Activated CD4-positive, alpha-beta T cell treated with anti-CD3 and anti-CD28 coated beads for 36 hours (primary cell): ENCODE results near the gene FLYWCH1. TPM values are rescaled to one million over a fixed set of nuclear protein-coding genes. Genes with fewer than 3 reads are reported as not detected.
"Not testable (repeated sequence)": the region's sequence is repeated elsewhere in the genome, so short reads cannot be mapped to it uniquely, and the experiment has no call there.

Source experiments
- ATAC-seq: fragments of 200-7000 bp; cut with Tn5 transposase; one replicate; pipeline ENCODE4 v1.10.0; 2021; ENCODE audit warnings: mild to moderate bottlenecking, moderate library complexity
- CTCF ChIA-PET: fragments of 350-600 bp; sonication (Branson Sonifier 250); formaldehyde crosslinking; loops from one replicate; lab custom pipeline; 2021; ENCODE audit warnings: antibody characterized with exemption; lab: Charles Lee
- POLR2A ChIA-PET: fragments of 350-600 bp; sonication (Branson Sonifier 250); formaldehyde crosslinking; loops from one replicate; lab custom pipeline; 2021; ENCODE audit warnings: antibody characterized with exemption, inconsistent platforms; lab: Charles Lee
- DNase-seq: peaks from one replicate; pipeline ENCODE4 v3.0.0-alpha.2; 2020
- H3K27ac Mint-ChIP-seq: one replicate; pipeline ENCODE4 v1.8.0; 2021; ENCODE audit warnings: mixed read lengths
- H3K27me3 Mint-ChIP-seq: one replicate; pipeline ENCODE4 v1.8.0; 2021; ENCODE audit warnings: mixed read lengths
- H3K36me3 Mint-ChIP-seq: one replicate; pipeline ENCODE4 v1.8.0; 2021; ENCODE audit warnings: low read depth, mixed read lengths
- H3K4me1 Mint-ChIP-seq: one replicate; pipeline ENCODE4 v1.8.0; 2021; ENCODE audit warnings: mixed read lengths
- H3K4me3 Mint-ChIP-seq: one replicate; pipeline ENCODE4 v1.8.0; 2021; ENCODE audit warnings: mild to moderate bottlenecking, moderate library complexity, mixed read lengths
- H3K9me3 Mint-ChIP-seq: one replicate; pipeline ENCODE4 v1.8.0; 2021; ENCODE audit warnings: low read depth, mixed read lengths
- intact Hi-C, 2 experiments: fragments of 100-400 bp; cut with DNase I in 1 of 2; cut with micrococcal nuclease in 1 of 2; formaldehyde crosslinking; loops; one replicate each; pipeline versions ENCODE4 v1.14.2 to v1.15.1; 2022 to 2024; cut with DNase I, micrococcal nuclease
- total RNA-seq, 2 experiments: library from RNA; stranded (reverse); gene quantifications; one replicate each; pipeline ENCODE4 v1.2.3, GENCODE V29; 2021

The FLYWCH1 gene
- total RNA-seq, 2 experiments from 2014 or later = 26.6 to 37.9 TPM

DNA sequence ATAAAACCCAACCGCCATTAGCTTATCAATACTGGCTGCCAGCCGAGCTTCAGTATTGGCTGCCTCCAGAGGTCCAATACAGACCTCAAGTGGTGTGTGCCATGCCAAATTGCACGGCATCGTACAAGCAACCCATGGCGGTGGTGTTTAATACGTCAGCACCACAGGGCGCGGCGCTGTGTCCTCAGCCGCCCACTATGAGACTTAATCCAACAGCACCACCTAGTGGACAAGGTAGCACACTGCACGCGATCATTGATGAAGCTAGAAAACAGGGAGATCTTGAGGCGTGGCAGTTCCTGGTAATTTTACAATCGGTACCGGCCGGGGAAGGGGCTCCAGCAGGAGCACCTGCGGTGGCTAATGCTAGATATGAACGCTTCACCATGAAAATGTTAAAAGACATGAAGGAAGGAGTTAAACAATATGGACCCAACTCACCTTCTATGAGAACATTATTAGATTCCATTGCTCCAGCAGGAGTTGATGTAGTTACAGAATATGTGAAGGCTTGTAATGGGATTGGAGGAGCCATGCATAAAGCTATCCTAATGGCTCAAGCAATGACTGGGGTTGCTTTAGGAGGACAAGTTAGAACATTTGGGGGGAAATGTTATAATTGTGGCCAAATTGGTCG, 15.4 kb downstream of the FLYWCH1 start:
- Mint-ChIP-seq H3K27ac (no peak overlapping the region), H3K9me3 (no peaks in the 10 kb centered on the region), H3K4me3 (no peak overlapping the region), H3K4me1 (peaks cover 11% of the 10 kb centered on the region), H3K27me3 (no peaks in the 10 kb centered on the region), H3K36me3 (peaks cover 7% of the 10 kb centered on the region)
- intact Hi-C loops = loop anchor here (1.0 to 2.0 kb wide), 8 partner anchors 8 to 88 kb away; partner anchors contain the start of gene FLYWCH2 (in 1 of the 2)
- ChIA-PET POLR2A (interaction anchor here (0.6 to 0.9 kb wide), 2 partner anchors 44 to 59 kb away, joined by 3 to 5 read pairs; partner anchors contain the start of gene FLYWCH2), CTCF (interaction anchor here (0.6 to 2.4 kb wide), 26 partner anchors 9 to 960 kb away, joined by 3 to 26 read pairs (median 4); partner anchors contain the start of genes FLYWCH1 and FLYWCH2)
- ATAC-seq = peak; percentile 99
- peak; percentile 93 for DNase-seq

DNA sequence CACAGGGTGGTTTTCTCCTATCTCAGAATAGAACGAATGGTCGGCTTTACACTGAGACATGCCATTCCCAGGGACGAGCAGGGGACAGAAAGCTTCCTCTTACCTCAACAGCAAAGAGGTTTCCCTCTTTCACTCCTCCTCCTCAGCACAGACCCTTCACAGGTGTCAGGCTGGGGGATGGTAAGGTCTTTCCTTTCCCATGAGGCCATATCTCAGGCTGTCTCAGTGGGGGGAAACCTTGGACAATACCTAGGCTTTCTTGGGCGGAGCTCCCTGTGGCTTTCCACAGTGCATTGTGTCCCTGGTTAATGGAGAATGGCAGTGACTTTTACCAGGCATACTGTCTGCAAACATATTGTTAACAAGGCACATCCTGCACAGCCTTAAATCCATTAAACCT, 16.4 kb downstream of the FLYWCH1 start:
- ATAC-seq, DNase-seq, POLR2A ChIA-PET, intact Hi-C loops, H3K27ac Mint-ChIP-seq, H3K36me3 Mint-ChIP-seq, H3K9me3 Mint-ChIP-seq, H3K27me3 Mint-ChIP-seq, H3K4me3 Mint-ChIP-seq: not testable (repeated sequence)
- H3K4me1 Mint-ChIP-seq = peaks cover 11% of the 10 kb centered on the region
- CTCF ChIA-PET = interaction anchor here (1.5 to 2.4 kb wide), 2 partner anchors 21 to 54 kb away, joined by 4 to 26 read pairs; no protein-coding TSS in a partner anchor

DNA sequence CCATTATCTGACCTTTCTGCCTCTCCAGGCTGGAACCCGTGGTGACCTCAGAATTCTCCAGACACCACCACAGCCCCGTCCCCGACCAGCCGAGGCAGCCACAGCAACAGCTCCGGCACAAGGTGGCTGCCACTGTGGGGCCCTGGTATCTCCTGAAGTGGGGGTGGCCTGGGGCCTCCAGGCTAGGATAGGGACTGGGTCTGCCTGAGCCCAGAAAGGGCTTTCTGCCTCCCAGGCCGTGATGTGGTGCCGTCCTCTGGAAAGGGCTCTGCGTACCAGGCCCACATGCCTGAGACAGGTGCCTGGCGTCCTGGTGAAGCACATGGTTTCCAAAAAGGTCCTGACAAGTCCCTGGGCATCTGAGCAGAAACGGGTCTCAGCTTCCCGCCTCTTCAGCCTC, 17.1 kb downstream of the FLYWCH1 start:
- DNase-seq (no peak), ATAC-seq (no peak)
- Mint-ChIP-seq H3K9me3 (no peaks in the 10 kb centered on the region), H3K27me3 (no peaks in the 10 kb centered on the region), H3K4me1 (peaks cover 11% of the 10 kb centered on the region), H3K36me3 (no peaks in the 10 kb centered on the region), H3K4me3 (no peak overlapping the region), H3K27ac (no peak overlapping the region)
- ChIA-PET POLR2A (no interaction called here), CTCF (no interaction called here)
- intact Hi-C loops = no loop called here

DNA sequence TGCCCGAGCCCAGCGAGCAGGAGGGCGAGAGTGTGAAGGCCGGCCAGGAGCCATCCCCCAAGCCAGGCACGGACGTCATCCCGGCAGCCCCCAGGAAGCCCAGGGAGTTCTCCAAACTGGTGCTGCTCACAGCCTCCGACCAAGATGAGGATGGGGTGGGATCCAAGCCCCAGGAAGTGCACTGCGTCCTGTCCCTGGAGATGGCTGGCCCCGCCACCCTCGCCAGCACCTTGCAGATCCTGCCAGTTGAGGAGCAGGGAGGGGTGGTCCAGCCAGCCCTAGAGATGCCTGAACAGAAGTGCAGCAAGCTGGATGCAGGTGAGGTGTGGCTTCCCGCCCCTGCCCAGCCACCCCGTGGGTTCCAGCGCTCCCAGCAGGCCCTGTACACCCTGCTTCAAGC, 18.0 kb downstream of the FLYWCH1 start:
- POLR2A ChIA-PET = no interaction called here
- intact Hi-C loops = no loop called here
- DNase-seq (no peak), ATAC-seq (no peak)
- no peak overlapping the region for H3K4me3 Mint-ChIP-seq
- H3K9me3 Mint-ChIP-seq = no peaks in the 10 kb centered on the region
- peaks cover 11% of the 10 kb centered on the region for H3K4me1 Mint-ChIP-seq
- no peak overlapping the region for H3K27ac Mint-ChIP-seq
- CTCF ChIA-PET = interaction anchor here (0.6 kb wide), 1 partner anchor 61 kb away, joined by 3 read pairs; no protein-coding TSS in a partner anchor
- H3K27me3 Mint-ChIP-seq = no peaks in the 10 kb centered on the region
- H3K36me3 Mint-ChIP-seq = peaks cover 4% of the 10 kb centered on the region

DNA sequence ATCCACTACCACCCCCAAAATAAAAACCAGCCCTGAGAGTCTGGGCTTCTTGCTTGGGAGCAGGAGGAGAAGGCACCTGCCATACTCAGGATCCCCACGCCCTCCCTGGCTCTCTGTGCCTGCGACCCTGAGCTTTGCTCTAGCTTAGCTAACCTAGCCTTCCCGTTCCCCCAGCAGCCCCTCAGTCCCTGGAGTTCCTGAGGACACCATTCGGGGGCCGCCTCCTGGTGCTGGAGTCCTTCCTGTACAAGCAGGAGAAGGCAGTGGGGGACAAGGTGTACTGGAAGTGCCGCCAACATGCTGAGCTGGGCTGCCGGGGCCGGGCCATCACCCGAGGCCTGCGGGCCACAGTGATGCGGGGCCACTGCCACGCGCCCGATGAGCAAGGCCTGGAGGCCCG, 18.5 kb downstream of the FLYWCH1 start:
- Mint-ChIP-seq H3K4me1 (peaks cover 11% of the 10 kb centered on the region), H3K4me3 (no peak overlapping the region), H3K9me3 (no peaks in the 10 kb centered on the region), H3K36me3 (peaks cover 5% of the 10 kb centered on the region), H3K27ac (no peak overlapping the region), H3K27me3 (no peaks in the 10 kb centered on the region)
- DNase-seq = no peak
- ChIA-PET CTCF (interaction anchor here (1.0 kb wide), 1 partner anchor 10 kb away, joined by 3 read pairs; no protein-coding TSS in a partner anchor), POLR2A (no interaction called here)
- intact Hi-C loops = no loop called here
- no peak for ATAC-seq

DNA sequence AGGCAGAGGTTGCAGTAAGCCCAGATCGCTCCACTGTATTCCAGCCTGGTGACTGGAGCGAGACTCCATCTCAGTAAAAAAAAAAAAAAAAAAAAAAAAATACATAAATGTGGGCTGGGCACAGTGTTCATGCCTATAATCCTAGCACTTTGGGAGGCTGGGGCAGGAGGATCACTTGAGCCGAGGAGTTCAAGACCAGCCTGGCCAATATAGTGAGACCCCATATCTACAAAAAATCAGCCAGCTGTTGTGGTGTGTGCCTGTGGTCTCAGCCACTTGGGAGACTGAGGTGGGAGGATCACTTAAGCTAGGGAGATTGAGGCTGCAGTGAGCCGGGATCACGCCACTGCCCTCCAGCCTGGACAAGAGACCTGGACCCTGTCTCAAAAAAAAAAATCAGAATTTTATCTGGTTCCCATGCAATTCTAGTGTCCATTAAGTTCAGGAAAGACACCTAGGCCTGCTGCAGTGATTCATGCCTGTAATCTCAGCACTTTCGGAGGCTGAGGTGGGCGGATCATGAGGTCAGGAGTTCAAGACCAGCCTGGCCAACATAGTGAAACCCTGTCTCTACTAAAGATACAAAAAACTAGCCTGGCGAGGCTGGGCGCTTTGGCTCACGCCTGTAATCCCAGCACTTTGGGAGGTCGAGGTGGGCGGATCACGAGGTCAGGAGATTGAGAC, 19.6 kb downstream of the FLYWCH1 start:
- H3K27me3 Mint-ChIP-seq, H3K4me3 Mint-ChIP-seq, H3K9me3 Mint-ChIP-seq, DNase-seq, ATAC-seq, intact Hi-C loops, POLR2A ChIA-PET, H3K27ac Mint-ChIP-seq: not testable (repeated sequence)
- CTCF ChIA-PET = interaction anchor here (0.6 to 1.0 kb wide), 3 partner anchors 11 to 406 kb away, joined by 3 to 4 read pairs (median 3); no protein-coding TSS in a partner anchor
- H3K36me3 Mint-ChIP-seq = peaks cover 11% of the 10 kb centered on the region
- H3K4me1 Mint-ChIP-seq = peaks cover 14% of the 10 kb centered on the region

DNA sequence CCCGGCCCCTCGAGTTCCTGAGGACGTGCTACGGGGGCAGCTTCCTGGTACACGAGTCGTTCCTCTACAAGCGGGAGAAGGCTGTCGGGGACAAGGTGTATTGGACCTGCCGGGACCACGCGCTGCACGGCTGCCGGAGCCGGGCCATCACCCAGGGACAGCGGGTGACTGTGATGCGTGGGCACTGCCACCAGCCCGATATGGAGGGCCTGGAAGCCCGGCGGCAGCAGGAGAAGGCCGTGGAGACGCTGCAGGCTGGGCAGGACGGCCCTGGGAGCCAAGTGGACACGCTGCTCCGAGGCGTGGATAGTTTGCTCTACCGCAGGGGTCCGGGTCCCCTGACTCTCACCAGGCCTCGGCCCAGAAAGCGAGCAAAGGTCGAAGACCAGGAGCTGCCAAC, 21.4 kb downstream of the FLYWCH1 start:
- ATAC-seq (no peak), DNase-seq (no peak)
- Mint-ChIP-seq H3K36me3 (peaks cover 11% of the 10 kb centered on the region), H3K4me1 (peaks cover 2% of the 10 kb centered on the region), H3K4me3 (no peak overlapping the region), H3K27me3 (no peaks in the 10 kb centered on the region), H3K9me3 (no peaks in the 10 kb centered on the region), H3K27ac (no peak overlapping the region)
- ChIA-PET POLR2A (no interaction called here), CTCF (interaction anchor here (1.3 kb wide), 1 partner anchor 13 kb away, joined by 3 read pairs; no protein-coding TSS in a partner anchor)
- intact Hi-C loops = no loop called here

DNA sequence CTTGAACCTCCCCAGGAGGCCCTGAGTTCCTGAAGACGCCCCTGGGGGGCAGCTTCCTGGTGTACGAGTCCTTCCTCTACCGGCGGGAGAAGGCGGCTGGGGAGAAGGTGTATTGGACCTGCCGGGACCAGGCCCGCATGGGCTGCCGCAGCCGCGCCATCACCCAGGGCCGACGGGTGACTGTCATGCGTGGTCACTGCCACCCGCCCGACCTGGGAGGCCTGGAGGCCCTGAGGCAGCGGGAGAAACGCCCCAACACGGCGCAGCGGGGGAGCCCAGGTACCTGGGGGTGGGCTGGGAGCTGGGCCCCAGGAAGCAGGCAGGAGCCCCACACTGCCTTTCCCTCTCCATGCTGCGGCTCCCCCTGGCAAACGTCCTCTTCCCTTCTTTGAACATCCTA, 22.0 kb downstream of the FLYWCH1 start:
- CTCF ChIA-PET = no interaction called here
- intact Hi-C loops = no loop called here

DNA sequence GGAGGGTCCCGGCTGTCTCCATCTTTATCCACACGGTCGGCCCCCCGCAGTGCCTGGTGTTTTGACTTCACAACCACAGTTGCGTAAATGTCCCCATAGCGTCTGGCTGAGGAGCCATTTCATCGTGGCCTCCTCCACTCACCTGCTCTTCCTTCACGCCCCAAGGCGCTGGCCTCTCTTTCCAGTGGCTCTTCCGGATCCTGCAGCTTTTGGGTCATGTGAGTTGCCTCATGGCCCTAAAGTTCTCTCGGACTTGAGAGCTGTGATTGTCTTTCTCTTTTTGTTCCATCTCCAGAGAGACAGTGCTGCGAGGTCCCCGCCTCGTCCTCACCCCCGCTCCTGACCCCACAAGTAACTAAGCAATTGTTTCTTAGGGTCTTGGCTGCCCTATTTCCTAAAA, 22.7 kb downstream of the FLYWCH1 start:
- Mint-ChIP-seq H3K36me3 (peaks cover 14% of the 10 kb centered on the region), H3K9me3 (no peaks in the 10 kb centered on the region), H3K4me3 (no peak overlapping the region), H3K27me3 (no peaks in the 10 kb centered on the region), H3K4me1 (peaks cover 2% of the 10 kb centered on the region), H3K27ac (no peak overlapping the region)
- ChIA-PET CTCF (no interaction called here), POLR2A (no interaction called here)
- ATAC-seq (no peak), DNase-seq (no peak)
- intact Hi-C loops = no loop called here

More for the DNA sequence above, 22.0 kb downstream of the FLYWCH1 start:
- no peak for DNase-seq
- Mint-ChIP-seq H3K27ac (no peak overlapping the region), H3K36me3 (peaks cover 11% of the 10 kb centered on the region), H3K4me3 (no peak overlapping the region), H3K4me1 (peaks cover 2% of the 10 kb centered on the region), H3K9me3 (no peaks in the 10 kb centered on the region), H3K27me3 (no peaks in the 10 kb centered on the region)
- POLR2A ChIA-PET = no interaction called here
- ATAC-seq = no peak

DNA sequence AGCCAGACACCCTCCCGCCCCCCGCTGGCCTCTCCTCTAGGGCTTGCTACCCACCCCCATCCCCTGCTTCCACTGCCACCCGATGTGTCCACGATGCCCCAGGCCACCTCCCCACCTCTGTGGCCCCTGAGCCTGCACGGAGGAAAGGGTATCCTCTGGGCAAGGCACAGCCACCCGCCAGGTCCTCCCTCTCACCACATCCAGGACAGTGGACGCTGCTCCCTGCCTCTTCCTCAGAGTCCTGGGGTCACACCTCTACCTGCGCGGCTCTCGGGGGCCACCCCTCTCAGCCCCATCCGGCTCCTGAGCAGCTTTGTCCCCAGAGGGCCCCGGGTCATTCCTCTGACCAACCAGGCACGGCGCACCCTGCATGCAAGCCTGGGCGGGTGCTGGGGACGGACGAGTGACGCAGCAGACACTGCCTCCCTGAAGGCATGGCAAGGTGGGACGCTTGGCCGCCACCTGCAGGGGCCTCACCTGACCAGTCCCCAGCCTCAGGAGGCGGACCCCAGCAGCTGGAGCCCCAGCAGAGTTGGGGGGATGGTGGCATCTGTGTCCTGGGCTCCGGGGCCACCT, 24.8 kb downstream of the FLYWCH1 start:
- H3K27me3 Mint-ChIP-seq = no peaks in the 10 kb centered on the region
- H3K27ac Mint-ChIP-seq = no peak overlapping the region
- intact Hi-C loops = no loop called here
- DNase-seq (no peak), ATAC-seq (no peak)
- H3K4me3 Mint-ChIP-seq = no peak overlapping the region
- ChIA-PET POLR2A (no interaction called here), CTCF (no interaction called here)
- peaks cover 23% of the 10 kb centered on the region for H3K36me3 Mint-ChIP-seq
- H3K9me3 Mint-ChIP-seq = no peaks in the 10 kb centered on the region
- peaks cover 2% of the 10 kb centered on the region for H3K4me1 Mint-ChIP-seq

DNA sequence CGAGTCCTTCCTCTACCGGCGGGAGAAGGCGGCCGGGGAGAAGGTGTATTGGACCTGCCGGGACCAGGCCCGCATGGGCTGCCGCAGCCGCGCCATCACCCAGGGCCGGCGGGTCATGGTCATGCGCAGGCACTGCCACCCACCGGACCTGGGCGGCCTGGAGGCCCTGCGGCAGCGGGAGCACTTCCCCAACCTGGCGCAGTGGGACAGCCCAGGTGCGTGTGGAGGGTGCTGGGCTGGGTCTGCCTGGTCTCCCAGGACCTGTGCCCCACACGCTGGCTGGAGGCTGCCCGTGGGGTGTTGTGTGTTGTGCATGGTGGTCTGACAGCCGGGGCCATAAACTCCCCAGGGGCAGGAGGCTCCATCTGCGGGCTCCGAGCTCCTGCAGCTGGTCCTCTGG, 25.4 kb downstream of the FLYWCH1 start:
- POLR2A ChIA-PET = no interaction called here
- CTCF ChIA-PET = no interaction called here
- H3K27me3 Mint-ChIP-seq = no peaks in the 10 kb centered on the region
- H3K4me3 Mint-ChIP-seq = no peak overlapping the region
- H3K4me1 Mint-ChIP-seq = peaks cover 2% of the 10 kb centered on the region
- intact Hi-C loops = no loop called here
- H3K9me3 Mint-ChIP-seq = no peaks in the 10 kb centered on the region
- H3K36me3 Mint-ChIP-seq = peaks cover 24% of the 10 kb centered on the region
- DNase-seq (no peak), ATAC-seq (no peak)
- H3K27ac Mint-ChIP-seq = no peak overlapping the region
